Prostate gland (tissue), 2 donors: ENCODE measurements around the gene TAGLN. TPM values are rescaled to one million over a fixed set of nuclear protein-coding genes. Genes with fewer than 3 reads are reported as not detected.
A peak's percentile ranks its signal among the peaks of the same experiment; 100 is the strongest.

Experiments
- DNase-seq: peaks from one replicate; pipeline ENCODE4 v3.0.0-alpha.2; 2019; ENCODE audit warnings: low spot score
- H3K27ac ChIP-seq, 2 donors: fragments of 200-600 bp; sonication (generic); 2 replicates each; pipeline ENCODE4 v1.5.1; 2017 to 2019
- H3K27me3 ChIP-seq: fragments of 200-600 bp; sonication (generic); replicated peaks from 2 replicates; pipeline ENCODE4 v1.5.1; 2019; ENCODE audit not compliant: insufficient read depth
- H3K36me3 ChIP-seq, 2 donors: fragments of 200-600 bp; sonication (generic); 1 replicate in 1 of 2; 2 replicates in 1 of 2; pipeline versions ENCODE4 v1.5.1 to v1.8.1; 2017 to 2019
- H3K4me1 ChIP-seq: fragments of 200-600 bp; sonication (generic); replicated peaks from 2 replicates; pipeline ENCODE4 v1.5.1; 2019
- H3K4me3 ChIP-seq, 2 donors: fragments of 200-600 bp; sonication (generic); 2 replicates each; pipeline ENCODE4 v1.5.1; 2017 to 2019
- H3K9me3 ChIP-seq: fragments of 200-600 bp; sonication (generic); 2 replicates; pipeline ENCODE4 v1.5.1; 2017
- POLR2A ChIP-seq: fragments of 450-650 bp; IDR thresholded peaks from one replicate; pipeline ENCODE4 v1.6.1; 2016; ENCODE audit warnings: antibody characterized with exemption, mild to moderate bottlenecking
- POLR2AphosphoS5 ChIP-seq: sonication (generic); formaldehyde crosslinking; IDR thresholded peaks from one replicate; pipeline ENCODE4 v1.6.1; 2017; ENCODE audit warnings: antibody characterized with exemption
- WGBS: methylation state at CpG from one replicate; pipeline ENCODE4 v1.1.5; 2018; 5-methylcytosine and 5-hydroxymethylcytosine counted together
- intact Hi-C: fragments of 100-400 bp; cut with DNase I; formaldehyde crosslinking; loops from one replicate; pipeline ENCODE4 v1.14.2; 2022
- total RNA-seq, 2 donors: library from RNA; depleted of rRNA; stranded (reverse); fragments of >200 nt; gene quantifications; one replicate each; pipeline ENCODE4 v1.1.0, GENCODE V29; 2016
- TF ChIP-seq, protein P1 (sequence below), 4 experiments: fragments of 200-600 bp in 2 of 4; fragments of 450-650 bp in 2 of 4; sonication (generic) in 2 of 4; IDR thresholded peaks; 1 replicate in 3 of 4; 2 replicates in 1 of 4; pipeline ENCODE4 v1.5.1; 2016 to 2019; ENCODE audit warnings: antibody characterized with exemption in 4 of 4, mild to moderate bottlenecking in 2 of 4, moderate library complexity in 2 of 4

Gene TAGLN
- total RNA-seq, 2 donors from 2014 or later: 2,153 to 2,440 TPM

GRCh38 chr11:117230286-117230961 lies 31.3 kb downstream of the TAGLN start:
- Histone ChIP-seq H3K27me3 (no peaks in the 10 kb centered on the region), H3K27ac (peak overlapping the region in 1 of 2 donors; percentile 91), H3K9me3 (no peaks in the 10 kb centered on the region), H3K36me3 (peaks cover 0 to 9% of the 10 kb centered on the region in 2 donors), H3K4me1 (no peaks in the 10 kb centered on the region), H3K4me3 (peak overlapping the region in 1 of 2 donors; percentile 2)
- intact Hi-C loops: loop anchor here (5.0 kb wide), 2 partner anchors 88 to 443 kb away; partner anchors contain the start of genes PAFAH1B2 and ZPR1
- WGBS: 63% methylated on average over 12 of the region's 12 CpGs
- TF ChIP-seq POLR2A (no peak), POLR2AphosphoS5 (peak; percentile 11)
- TF ChIP-seq, protein P1, sequence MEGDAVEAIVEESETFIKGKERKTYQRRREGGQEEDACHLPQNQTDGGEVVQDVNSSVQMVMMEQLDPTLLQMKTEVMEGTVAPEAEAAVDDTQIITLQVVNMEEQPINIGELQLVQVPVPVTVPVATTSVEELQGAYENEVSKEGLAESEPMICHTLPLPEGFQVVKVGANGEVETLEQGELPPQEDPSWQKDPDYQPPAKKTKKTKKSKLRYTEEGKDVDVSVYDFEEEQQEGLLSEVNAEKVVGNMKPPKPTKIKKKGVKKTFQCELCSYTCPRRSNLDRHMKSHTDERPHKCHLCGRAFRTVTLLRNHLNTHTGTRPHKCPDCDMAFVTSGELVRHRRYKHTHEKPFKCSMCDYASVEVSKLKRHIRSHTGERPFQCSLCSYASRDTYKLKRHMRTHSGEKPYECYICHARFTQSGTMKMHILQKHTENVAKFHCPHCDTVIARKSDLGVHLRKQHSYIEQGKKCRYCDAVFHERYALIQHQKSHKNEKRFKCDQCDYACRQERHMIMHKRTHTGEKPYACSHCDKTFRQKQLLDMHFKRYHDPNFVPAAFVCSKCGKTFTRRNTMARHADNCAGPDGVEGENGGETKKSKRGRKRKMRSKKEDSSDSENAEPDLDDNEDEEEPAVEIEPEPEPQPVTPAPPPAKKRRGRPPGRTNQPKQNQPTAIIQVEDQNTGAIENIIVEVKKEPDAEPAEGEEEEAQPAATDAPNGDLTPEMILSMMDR (IDR thresholded peaks at IDR 0.05): no peak
- no peak for DNase-seq

- Histone ChIP-seq H3K36me3 (peaks cover 0 to 9% of the 10 kb centered on the region in 2 donors), H3K4me1 (no peaks in the 10 kb centered on the region), H3K4me3 (peak overlapping the region; percentile 69 to 80), H3K9me3 (no peaks in the 10 kb centered on the region), H3K27me3 (no peaks in the 10 kb centered on the region), H3K27ac (peak overlapping the region; percentile 88 to 91)
- intact Hi-C loops: loop anchor here (5.0 kb wide), 2 partner anchors 89 to 444 kb away; partner anchors contain the start of genes PAFAH1B2 and ZPR1
- WGBS: 4% methylated on average over 14 of the region's 14 CpGs
- TF ChIP-seq, protein P1 (IDR thresholded peaks at IDR 0.05): no peak
- DNase-seq: no peak
These were observed 32.0 kb downstream of the TAGLN start for GRCh38 chr11:117230999-117231841.

GRCh38 chr11:117231842-117232091 lies 32.6 kb downstream of the TAGLN start, which contains the start of gene PCSK7:
PCSK7 (minus strand) TSS chr11:117232073; CDS start chr11:117229844, 2,229 bp downstream.
- no peaks in the 10 kb centered on the region for H3K4me1 ChIP-seq
- no peaks in the 10 kb centered on the region for H3K27me3 ChIP-seq
- H3K9me3 ChIP-seq: no peaks in the 10 kb centered on the region
- peak; percentile 61 for DNase-seq
- peaks cover 0 to 9% of the 10 kb centered on the region in 2 donors for H3K36me3 ChIP-seq
- peak within 1 kb of the TSS; percentile 69 to 80 for H3K4me3 ChIP-seq
- peak; percentile 2 for TF ChIP-seq POLR2A
- TF ChIP-seq, protein P1 (IDR thresholded peaks at IDR 0.05): no peak
- WGBS: under 1% methylated on average over 13 of the region's 13 CpGs
- intact Hi-C loops: loop anchor here (2.0 to 5.0 kb wide), 3 partner anchors 85 to 444 kb away; partner anchors contain the start of genes BACE1, PAFAH1B2 and ZPR1
- peak within 1 kb of the TSS; percentile 88 to 91 for H3K27ac ChIP-seq

GRCh38 chr11:117232092-117232878 lies 33.1 kb downstream of the TAGLN start, which contains the start of gene RNF214:
RNF214 (plus strand) TSS chr11:117232671; CDS start chr11:117234273, 1,602 bp downstream.
- TF ChIP-seq POLR2AphosphoS5 (no peak), POLR2A (peak; percentile 5)
- TF ChIP-seq, protein P1 (IDR thresholded peaks at IDR 0.05): peak; percentile 91 to 99 (median 98)
- intact Hi-C loops: loop anchor here (2.0 to 5.0 kb wide), 3 partner anchors 85 to 445 kb away; partner anchors contain the start of genes BACE1, PAFAH1B2 and ZPR1
- Histone ChIP-seq H3K36me3 (peaks cover 0 to 9% of the 10 kb centered on the region in 2 donors), H3K4me3 (peak within 1 kb of the TSS; percentile 69 to 80), H3K27ac (peak within 1 kb of the TSS; percentile 88 to 91), H3K9me3 (no peaks in the 10 kb centered on the region), H3K4me1 (no peaks in the 10 kb centered on the region), H3K27me3 (no peaks in the 10 kb centered on the region)
- under 1% methylated on average over 52 of the region's 94 CpGs for WGBS
- DNase-seq: peak; percentile 67
